Urothelium cell line (cell line): ENCODE data around the gene ENDOG.

Source experiments
- DNase-seq: peaks from one replicate; pipeline ENCODE4 v3.0.0; 2011; ENCODE audit warnings: low spot score, mixed read lengths
- FAIRE-seq: peaks from 2 replicates; lab custom pipeline; 2011; peaks lifted over from hg19 to GRCh38; lab: Jason Lieb, UNC

ENDOG gene

GRCh38 chr9:128798896-128799295 lies 19.4 kb upstream of the ENDOG start:
- no peak for DNase-seq
- FAIRE-seq = no peak

- DNase-seq (no peak), FAIRE-seq (no peak)
Measured at GRCh38 chr9:128800061-128800460, 18.2 kb upstream of the ENDOG start.

GRCh38 chr9:128802482-128802881 lies 15.8 kb upstream of the ENDOG start:
- DNase-seq = no peak
- FAIRE-seq = no peak

GRCh38 chr9:128805661-128806060 lies 12.6 kb upstream of the ENDOG start:
- DNase-seq (no peak), FAIRE-seq (no peak)

- DNase-seq = no peak
- FAIRE-seq = no peak
Measured at GRCh38 chr9:128807827-128808226, 10.5 kb upstream of the ENDOG start.

- FAIRE-seq (no peak), DNase-seq (no peak)
Measured at GRCh38 chr9:128808543-128808942, 9.8 kb upstream of the ENDOG start.

- FAIRE-seq = no peak
- DNase-seq = no peak
Measured at GRCh38 chr9:128809036-128809599, 9.2 kb upstream of the ENDOG start.

GRCh38 chr9:128809831-128810230 lies 8.5 kb upstream of the ENDOG start:
- DNase-seq = no peak
- FAIRE-seq = no peak

GRCh38 chr9:128810873-128811272 lies 7.4 kb upstream of the ENDOG start:
- FAIRE-seq = no peak

GRCh38 chr9:128818839-128819715 lies 777 bp downstream of the ENDOG start:
- DNase-seq (no peak), FAIRE-seq (no peak)

More at GRCh38 chr9:128810873-128811272, 7.4 kb upstream of the ENDOG start:
- no peak for DNase-seq

- FAIRE-seq = no peak
- no peak for DNase-seq
Measured at GRCh38 chr9:128819716-128820664, 1.7 kb downstream of the ENDOG start.

- no peak for FAIRE-seq
- no peak for DNase-seq
Measured at GRCh38 chr9:128820665-128821583, 2.6 kb downstream of the ENDOG start.

- DNase-seq = no peak
- FAIRE-seq = no peak
Measured at GRCh38 chr9:128821584-128822406, 3.5 kb downstream of the ENDOG start.

- no peak for DNase-seq
- FAIRE-seq = no peak
Measured at GRCh38 chr9:128822407-128823042, 4.2 kb downstream of the ENDOG start.

- FAIRE-seq (no peak), DNase-seq (no peak)
Measured at GRCh38 chr9:128823362-128823902, 5.1 kb downstream of the ENDOG start.

GRCh38 chr9:128823903-128824406 lies 5.7 kb downstream of the ENDOG start:
- FAIRE-seq = no peak
- no peak for DNase-seq

- FAIRE-seq = no peak
Measured at GRCh38 chr9:128824911-128825310, 6.6 kb downstream of the ENDOG start.

GRCh38 chr9:128825923-128826700 lies 7.8 kb downstream of the ENDOG start:
- FAIRE-seq = no peak
- no peak for DNase-seq

More at GRCh38 chr9:128824911-128825310, 6.6 kb downstream of the ENDOG start:
- DNase-seq = no peak
